Skeletal muscle tissue (tissue), 4 donors: ENCODE data around the gene PANK1. TPM values are rescaled to one million over a fixed set of nuclear protein-coding genes. Genes with fewer than 3 reads are reported as not detected.

ENCODE experiments used
- H3K27ac ChIP-seq: one replicate; pipeline ENCODE4 v1.7.0; 2013; ENCODE audit warnings: mild to moderate bottlenecking, low read depth, low read length, inconsistent platforms
- H3K27me3 ChIP-seq, 3 donors: one replicate each; pipeline ENCODE4 v1.7.0; 2013; ENCODE audit warnings: low read length in 3 of 3; ENCODE audit not compliant: control insufficient read depth in 3 of 3, insufficient read depth in 3 of 3
- H3K36me3 ChIP-seq, 3 donors: one replicate each; pipeline ENCODE4 v1.7.0; 2013; ENCODE audit warnings: low read length in 3 of 3; ENCODE audit not compliant: control insufficient read depth in 3 of 3, insufficient read depth in 3 of 3
- H3K4me1 ChIP-seq, 3 donors: one replicate each; pipeline ENCODE4 v1.7.0; 2013; ENCODE audit warnings: low read length in 3 of 3, mild to moderate bottlenecking in 3 of 3; ENCODE audit not compliant: control insufficient read depth in 3 of 3, insufficient read depth in 3 of 3
- H3K4me3 ChIP-seq, 3 donors: one replicate each; pipeline ENCODE4 v1.7.0; 2013; ENCODE audit warnings: low read length in 3 of 3
- H3K9ac ChIP-seq, 3 donors: one replicate each; pipeline ENCODE4 v1.7.0; 2013; ENCODE audit warnings: low read length in 3 of 3, mild to moderate bottlenecking in 3 of 3, moderate library complexity in 2 of 3, low read depth in 1 of 3
- H3K9me3 ChIP-seq, 3 donors: one replicate each; pipeline ENCODE4 v1.7.0; 2013; ENCODE audit warnings: low read length in 3 of 3; ENCODE audit not compliant: control insufficient read depth in 3 of 3
- total RNA-seq: library from RNA; depleted of rRNA; stranded (reverse); fragments of >200 nt; gene quantifications from one replicate; pipeline ENCODE4 v1.2.3, GENCODE V29; 2014
- donor health status: Osteomylitis.

The PANK1 gene
- total RNA-seq, 1 donor from 2014 or later = 17.7 TPM

DNA sequence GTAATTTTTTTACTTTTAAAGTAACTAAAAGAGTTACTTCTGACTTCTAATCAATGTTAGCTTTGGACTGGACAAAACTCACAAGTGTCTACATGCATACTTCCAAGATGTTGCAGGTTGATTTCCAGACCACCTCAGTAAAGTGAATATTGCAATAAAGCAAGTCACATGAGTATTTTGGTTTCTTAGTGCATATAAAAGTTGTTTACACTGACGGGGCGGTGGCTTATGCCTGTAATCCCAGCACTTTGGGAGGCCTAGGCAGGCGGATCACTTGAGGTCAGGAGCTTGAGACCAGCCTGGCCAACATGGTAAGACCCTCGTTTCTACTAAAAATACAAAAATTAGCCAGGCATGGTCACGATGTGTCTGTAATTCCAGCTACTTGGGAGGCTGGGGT lies 40.8 kb downstream of the PANK1 start:
- Histone ChIP-seq H3K27me3 (no peaks in the 10 kb centered on the region), H3K9me3 (no peaks in the 10 kb centered on the region), H3K27ac (no peak overlapping the region), H3K36me3 (peaks cover 0 to 6% (median 3%) of the 10 kb centered on the region in 3 donors), H3K4me1 (no peaks in the 10 kb centered on the region), H3K9ac (no peak overlapping the region), H3K4me3 (no peak overlapping the region)

DNA sequence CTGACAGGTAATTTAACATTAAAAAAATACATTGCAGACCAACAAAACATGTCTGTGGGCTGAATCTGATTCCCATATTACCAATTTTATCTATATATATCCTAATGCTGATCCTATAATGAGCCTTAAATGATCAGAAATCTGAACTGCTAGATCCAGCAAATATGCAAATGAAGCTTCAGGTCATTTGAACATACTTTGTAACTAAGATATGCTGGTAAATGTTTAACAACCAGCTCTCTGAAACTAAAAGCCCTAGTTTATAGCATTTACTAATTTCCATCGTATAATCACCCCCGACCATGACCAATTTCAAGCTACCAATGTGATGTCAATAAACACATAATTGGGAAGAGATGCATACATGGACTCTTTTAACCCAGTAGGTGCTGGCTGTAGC lies 42.1 kb downstream of the PANK1 start:
- Histone ChIP-seq H3K4me3 (no peak overlapping the region), H3K4me1 (no peaks in the 10 kb centered on the region), H3K27ac (no peak overlapping the region), H3K9ac (no peak overlapping the region), H3K9me3 (no peaks in the 10 kb centered on the region), H3K27me3 (no peaks in the 10 kb centered on the region), H3K36me3 (peaks cover 2 to 5% (median 4%) of the 10 kb centered on the region in 3 donors)

DNA sequence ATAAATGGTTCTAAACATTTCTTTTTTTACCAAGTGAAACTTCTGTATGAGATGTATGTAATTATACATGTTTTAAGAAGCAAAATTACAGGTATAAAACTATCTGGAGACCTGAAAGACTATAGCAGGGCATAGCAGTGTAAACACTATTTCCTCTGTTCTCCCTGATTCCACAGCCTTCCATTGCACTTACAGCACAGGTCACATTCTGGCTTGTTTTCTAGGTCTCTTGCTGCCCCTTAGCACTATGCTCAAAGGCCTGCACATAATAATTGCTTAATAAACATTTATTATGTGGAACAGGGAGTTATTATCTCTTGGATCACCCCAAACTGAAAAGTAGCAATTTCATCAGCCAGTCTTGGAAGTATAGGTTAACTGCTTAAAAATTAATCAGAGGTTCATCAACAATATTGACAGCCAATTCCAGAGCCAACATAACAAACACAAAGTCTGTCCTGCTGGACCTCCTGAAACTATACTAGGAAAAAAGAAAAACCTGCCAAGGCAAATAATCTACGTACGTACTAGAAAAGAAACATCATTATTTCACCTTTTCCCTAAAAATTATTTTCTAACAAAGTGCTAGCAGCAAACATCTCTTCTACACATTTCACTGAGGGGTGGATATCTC lies 43.2 kb downstream of the PANK1 start:
- no peak overlapping the region for H3K9ac ChIP-seq
- H3K27ac ChIP-seq = no peak overlapping the region
- H3K9me3 ChIP-seq = no peaks in the 10 kb centered on the region
- no peak overlapping the region for H3K4me3 ChIP-seq
- no peaks in the 10 kb centered on the region for H3K27me3 ChIP-seq
- no peaks in the 10 kb centered on the region for H3K4me1 ChIP-seq
- peaks cover 0 to 4% (median 2%) of the 10 kb centered on the region in 3 donors for H3K36me3 ChIP-seq

GRCh38 chr10:89600041-89600440 lies 45.0 kb downstream of the PANK1 start:
- H3K27me3 ChIP-seq = no peaks in the 10 kb centered on the region
- no peaks in the 10 kb centered on the region for H3K4me1 ChIP-seq
- H3K4me3 ChIP-seq = no peak overlapping the region
- H3K36me3 ChIP-seq = peaks cover 0 to 2% (median 2%) of the 10 kb centered on the region in 3 donors
- no peaks in the 10 kb centered on the region for H3K9me3 ChIP-seq
- no peak overlapping the region for H3K27ac ChIP-seq
- no peak overlapping the region for H3K9ac ChIP-seq

- no peak overlapping the region for H3K9ac ChIP-seq
- H3K4me3 ChIP-seq = no peak overlapping the region
- no peaks in the 10 kb centered on the region for H3K27me3 ChIP-seq
- H3K9me3 ChIP-seq = no peaks in the 10 kb centered on the region
- H3K4me1 ChIP-seq = peaks cover 15 to 31% (median 24%) of the 10 kb centered on the region in 3 donors
- peaks cover 0 to 7% (median 5%) of the 10 kb centered on the region in 3 donors for H3K36me3 ChIP-seq
- H3K27ac ChIP-seq = no peak overlapping the region
These were observed 52.0 kb downstream of the PANK1 start for GRCh38 chr10:89593043-89593442.

DNA sequence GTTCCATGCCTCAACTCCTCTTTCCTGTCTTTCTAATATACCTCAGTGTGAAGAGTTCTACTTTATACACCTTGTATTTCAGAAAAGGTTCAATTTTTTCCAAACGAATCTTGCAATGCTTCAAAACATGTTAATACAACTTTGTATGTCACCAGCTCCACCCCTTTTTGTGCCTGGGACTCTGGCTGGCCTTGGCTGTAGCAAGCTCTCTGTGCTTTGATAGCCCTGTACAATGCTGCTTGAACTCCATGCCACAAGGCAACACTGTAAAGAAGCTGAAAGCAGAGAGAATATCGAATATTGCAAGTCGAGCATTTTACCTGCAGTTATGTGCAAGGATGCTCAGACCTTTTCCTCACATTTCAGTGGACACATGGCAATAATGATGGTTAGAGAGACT lies 52.5 kb downstream of the PANK1 start:
- Histone ChIP-seq H3K4me1 (peaks cover 15 to 31% (median 24%) of the 10 kb centered on the region in 3 donors), H3K27me3 (no peaks in the 10 kb centered on the region), H3K27ac (peak overlapping the region; percentile 69), H3K36me3 (peaks cover 0 to 5% (median 5%) of the 10 kb centered on the region in 3 donors), H3K9me3 (no peaks in the 10 kb centered on the region), H3K4me3 (no peak overlapping the region), H3K9ac (no peak overlapping the region)

DNA sequence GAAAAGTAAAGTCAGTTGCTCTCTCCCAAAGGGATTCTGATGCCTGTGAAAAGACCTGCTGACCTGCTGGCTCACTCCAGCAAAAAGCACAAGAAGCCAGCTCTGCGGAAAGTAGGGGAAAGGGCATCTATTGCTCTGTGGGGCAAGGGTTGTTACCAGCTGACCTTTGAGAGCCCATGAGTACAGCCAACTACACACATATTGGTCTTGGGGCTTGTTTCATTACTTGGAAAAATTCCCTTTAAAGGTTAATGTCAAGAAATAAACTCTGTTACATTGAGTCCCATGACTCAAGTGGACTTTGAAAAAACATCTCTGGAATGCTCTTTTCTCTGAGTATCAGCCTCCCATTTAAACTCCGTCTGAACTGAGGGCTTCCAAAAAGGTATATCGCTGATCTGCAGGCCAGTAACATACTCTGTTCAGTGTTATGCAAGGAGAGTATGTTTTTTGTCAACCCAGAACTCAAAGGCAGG lies 53.2 kb downstream of the PANK1 start:
- Histone ChIP-seq H3K27me3 (no peaks in the 10 kb centered on the region), H3K9me3 (no peaks in the 10 kb centered on the region), H3K9ac (peak overlapping the region in 1 of 3 donors; percentile 28), H3K36me3 (peaks cover 0 to 5% (median 5%) of the 10 kb centered on the region in 3 donors), H3K4me3 (peak overlapping the region in 2 of 3 donors; percentile 24 to 25), H3K4me1 (peaks cover 15 to 31% (median 24%) of the 10 kb centered on the region in 3 donors), H3K27ac (peak overlapping the region; percentile 69)

DNA sequence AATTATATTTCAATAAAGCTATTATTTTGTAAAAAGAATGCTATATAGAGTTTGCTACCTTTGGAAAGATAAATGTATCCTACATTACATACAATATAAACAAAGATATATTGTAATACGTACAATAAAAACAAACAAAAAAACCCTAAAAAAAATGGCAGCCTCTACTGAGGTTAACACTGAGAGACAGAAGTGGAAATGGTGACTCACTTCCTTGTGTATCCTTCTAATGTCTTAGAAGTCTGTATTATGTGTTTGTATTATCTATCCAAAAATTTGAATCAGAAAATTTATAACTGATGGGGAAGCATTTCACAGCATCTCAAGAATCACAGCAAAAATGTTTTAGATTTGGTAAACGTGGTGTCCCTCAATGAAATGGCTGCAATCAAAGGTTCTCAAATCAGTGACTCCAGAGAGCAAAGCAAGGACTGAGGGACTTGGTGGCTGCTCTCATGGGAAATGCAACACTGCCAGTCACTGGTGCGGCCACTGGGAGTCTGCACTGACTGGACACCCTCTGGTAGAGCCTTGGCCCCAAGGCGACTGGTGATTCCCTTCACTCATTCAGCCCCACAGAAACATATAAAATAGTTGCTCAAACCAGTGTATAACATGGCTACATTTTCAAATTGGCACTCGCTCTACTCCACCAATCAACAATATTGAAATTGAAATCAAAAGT lies 53.8 kb downstream of the PANK1 start:
- Histone ChIP-seq H3K4me1 (peaks cover 15 to 31% (median 24%) of the 10 kb centered on the region in 3 donors), H3K27me3 (no peaks in the 10 kb centered on the region), H3K9ac (peak overlapping the region in 1 of 3 donors; percentile 28), H3K27ac (peak overlapping the region; percentile 69), H3K9me3 (no peaks in the 10 kb centered on the region), H3K36me3 (peaks cover 0 to 5% (median 5%) of the 10 kb centered on the region in 3 donors), H3K4me3 (peak overlapping the region in 2 of 3 donors; percentile 24 to 25)

GRCh38 chr10:89590326-89590725 lies 54.7 kb downstream of the PANK1 start:
- no peak overlapping the region for H3K4me3 ChIP-seq
- no peaks in the 10 kb centered on the region for H3K27me3 ChIP-seq
- peaks cover 15 to 31% (median 24%) of the 10 kb centered on the region in 3 donors for H3K4me1 ChIP-seq
- peaks cover 0 to 5% (median 5%) of the 10 kb centered on the region in 3 donors for H3K36me3 ChIP-seq
- H3K27ac ChIP-seq = no peak overlapping the region
- H3K9me3 ChIP-seq = no peaks in the 10 kb centered on the region
- no peak overlapping the region for H3K9ac ChIP-seq

GRCh38 chr10:89589101-89589720 lies 55.8 kb downstream of the PANK1 start:
- Histone ChIP-seq H3K4me3 (no peak overlapping the region), H3K9me3 (no peaks in the 10 kb centered on the region), H3K27ac (peak overlapping the region; percentile 7), H3K9ac (no peak overlapping the region), H3K36me3 (peaks cover 0 to 9% (median 5%) of the 10 kb centered on the region in 3 donors), H3K27me3 (no peaks in the 10 kb centered on the region), H3K4me1 (peaks cover 15 to 25% (median 24%) of the 10 kb centered on the region in 3 donors)
